GM18511 (cell line): ENCODE measurements around the gene RUSF1.

Experiments used
- ATAC-seq: cut with Tn5 transposase; IDR thresholded peaks from one replicate; pipeline ENCODE4 v1.9.1; 2021; ENCODE audit warnings: mild to moderate bottlenecking, moderate library complexity; ENCODE audit not compliant: unreplicated experiment

The RUSF1 gene

DNA sequence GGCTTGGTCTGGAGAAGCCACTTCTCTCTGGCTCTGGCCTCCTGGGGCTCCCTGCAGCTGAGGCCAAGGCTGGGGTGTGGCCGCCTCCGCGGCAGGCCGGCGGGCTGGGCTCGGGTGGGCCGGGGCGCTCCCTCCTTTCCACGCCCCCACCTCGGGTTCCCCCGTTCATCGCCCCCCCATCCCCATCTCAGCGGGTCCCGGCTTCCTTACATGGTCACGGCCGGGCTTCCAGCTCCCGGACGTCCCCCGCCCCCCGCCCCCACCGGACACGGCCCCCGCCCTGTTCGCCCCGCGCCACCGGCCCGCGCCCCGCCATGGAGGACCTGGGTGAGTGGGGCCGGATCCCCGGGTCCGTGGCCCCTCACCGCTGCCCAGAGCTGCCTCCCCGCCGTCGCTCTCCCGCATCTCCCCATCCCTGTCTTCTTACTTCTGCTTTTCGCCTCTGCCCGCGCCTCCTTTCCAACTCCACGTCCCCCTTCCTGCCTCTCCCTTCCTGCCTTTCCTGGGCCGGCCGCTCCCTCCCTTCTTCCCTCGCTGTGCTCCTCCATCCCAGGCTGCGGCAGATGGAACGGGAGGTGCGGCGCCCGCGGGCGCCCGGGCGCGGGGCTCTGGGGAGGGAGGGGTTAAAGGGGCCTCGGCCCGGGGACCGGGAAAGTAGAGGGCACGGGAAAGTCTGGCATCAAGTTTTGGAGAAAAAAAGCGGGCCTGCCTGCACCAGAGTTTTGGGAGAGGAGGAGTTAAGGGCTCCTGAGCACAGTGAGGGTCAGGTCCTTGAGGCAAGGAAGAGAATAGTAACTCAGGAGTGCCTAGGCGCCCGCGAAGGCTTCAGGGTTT, 36.1 kb downstream of the RUSF1 start, which contains the start of gene TGFB1I1:
TSS of gene TGFB1I1 (plus strand) at position 278 of the 834 bp plus-strand sequence. CDS start at position 315, 37 bp downstream.
- peak; percentile 34 for ATAC-seq

DNA sequence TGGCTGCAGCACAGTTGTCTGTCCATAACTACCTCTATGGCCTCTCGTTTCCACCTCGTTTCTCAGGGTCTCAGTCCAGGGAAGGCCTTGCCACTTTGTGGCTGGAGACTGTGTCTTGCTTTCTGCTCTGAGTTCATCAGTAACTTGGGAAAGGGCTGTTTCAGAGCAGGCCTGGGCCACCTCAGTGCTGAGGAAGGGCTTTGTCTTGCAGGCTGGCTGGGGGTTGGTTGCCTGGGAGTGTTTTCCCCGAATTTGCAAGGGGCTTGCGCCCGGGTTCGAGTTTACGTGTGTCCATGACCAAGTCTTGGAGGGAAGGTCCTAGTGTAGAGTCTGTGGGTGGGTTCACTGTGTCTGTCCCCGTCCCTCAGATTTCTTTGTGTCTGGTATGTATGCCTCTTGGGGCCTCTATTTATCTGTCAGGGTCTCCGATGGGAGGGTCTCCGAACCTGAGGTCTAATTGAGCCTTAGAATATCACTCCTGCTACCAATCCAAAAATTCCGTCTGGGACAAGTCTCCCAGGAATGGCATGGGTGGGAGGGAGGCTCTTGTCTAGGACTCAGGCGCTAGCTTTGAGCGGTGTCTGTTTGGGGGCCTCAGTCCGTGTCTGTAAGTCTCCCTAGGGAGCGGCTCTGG, 36.8 kb downstream of the RUSF1 start:
- ATAC-seq, result no peak

DNA sequence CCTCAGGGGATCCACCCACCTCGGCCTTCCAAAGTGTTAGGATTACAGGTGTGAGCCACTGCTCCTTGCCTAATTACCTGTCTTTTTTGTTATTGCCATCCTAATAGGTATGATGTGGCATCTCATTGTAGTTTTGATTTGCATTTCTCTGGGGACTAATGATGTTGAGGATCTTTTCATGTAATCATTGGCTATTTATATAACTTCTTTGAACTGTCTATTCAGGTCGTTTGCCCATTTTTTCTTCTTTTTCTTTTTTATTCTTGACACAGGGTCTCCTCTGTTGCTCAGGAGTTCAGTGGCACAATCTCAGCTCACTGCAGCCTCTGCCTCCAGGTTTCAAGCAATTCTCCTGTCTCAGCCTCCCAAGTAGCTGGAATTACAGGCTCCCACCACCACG, 37.6 kb downstream of the RUSF1 start:
- no peak for ATAC-seq

DNA sequence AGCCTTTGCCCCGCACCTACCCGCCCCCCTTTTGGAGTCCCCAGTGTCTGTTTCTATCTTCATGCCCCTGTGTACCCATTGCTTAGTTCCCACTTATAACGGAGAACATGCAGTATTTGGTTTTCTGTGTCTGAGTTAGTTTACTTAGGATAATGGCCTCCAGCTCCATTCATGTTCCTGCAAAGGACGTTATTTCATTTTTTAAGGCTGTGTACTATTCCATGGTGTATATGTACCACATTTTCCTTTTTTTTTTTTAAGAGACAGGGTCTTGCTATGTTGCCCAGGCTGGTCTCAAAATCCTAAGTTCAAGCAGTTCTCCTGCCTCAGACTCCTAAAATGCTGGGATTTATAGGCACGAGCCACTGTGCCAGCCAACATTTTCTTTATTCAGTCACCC, 40.3 kb downstream of the RUSF1 start:
- ATAC-seq, result no peak

DNA sequence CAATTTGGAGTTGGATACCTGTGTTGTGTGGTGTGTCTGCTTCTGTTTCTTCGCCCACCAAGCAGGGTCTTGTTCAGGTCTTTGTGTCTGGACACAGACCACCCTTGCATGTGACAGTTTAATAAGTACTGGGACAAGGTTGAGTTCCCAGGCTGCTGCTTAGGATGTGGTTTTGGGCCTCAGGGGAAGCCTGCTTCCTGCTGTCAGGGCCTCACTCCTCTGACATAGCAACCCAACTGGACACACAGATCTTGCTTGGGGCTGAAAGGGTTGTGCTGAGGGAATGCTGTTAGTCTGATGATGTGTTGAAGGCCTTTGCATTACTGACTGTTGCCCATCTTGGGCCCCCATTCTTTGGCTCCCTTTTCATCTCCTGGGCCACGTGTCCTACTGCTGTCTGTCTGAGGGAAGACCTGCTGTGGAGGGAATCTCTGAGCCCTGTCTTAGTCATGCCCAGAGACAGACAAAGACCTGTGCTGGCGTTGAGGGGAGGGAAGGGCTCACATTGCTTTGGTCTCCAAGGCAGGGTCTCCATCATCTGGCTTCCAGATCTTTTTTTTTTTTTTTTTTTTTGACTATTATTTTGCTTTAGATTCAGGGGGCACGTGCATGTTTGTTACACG, 40.9 kb downstream of the RUSF1 start:
- no peak for ATAC-seq

DNA sequence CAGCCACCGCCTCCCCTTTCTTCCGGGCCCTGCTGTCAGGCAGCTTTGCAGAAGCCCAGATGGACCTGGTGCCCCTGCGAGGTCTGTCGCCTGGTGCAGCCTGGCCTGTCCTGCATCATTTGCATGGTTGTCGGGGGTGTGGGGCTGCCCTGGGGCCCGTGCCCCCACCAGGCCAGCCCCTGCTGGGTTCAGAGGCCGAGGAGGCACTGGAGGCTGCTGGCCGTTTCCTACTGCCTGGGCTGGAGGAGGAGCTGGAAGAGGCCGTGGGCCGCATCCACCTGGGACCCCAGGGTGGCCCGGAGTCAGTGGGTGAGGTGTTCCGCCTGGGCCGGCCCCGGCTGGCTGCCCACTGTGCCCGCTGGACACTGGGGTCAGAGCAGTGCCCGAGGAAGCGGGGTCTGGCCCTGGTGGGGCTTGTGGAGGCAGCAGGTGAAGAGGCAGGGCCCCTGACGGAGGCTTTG, 41.8 kb downstream of the RUSF1 start:
- ATAC-seq, result no peak

DNA sequence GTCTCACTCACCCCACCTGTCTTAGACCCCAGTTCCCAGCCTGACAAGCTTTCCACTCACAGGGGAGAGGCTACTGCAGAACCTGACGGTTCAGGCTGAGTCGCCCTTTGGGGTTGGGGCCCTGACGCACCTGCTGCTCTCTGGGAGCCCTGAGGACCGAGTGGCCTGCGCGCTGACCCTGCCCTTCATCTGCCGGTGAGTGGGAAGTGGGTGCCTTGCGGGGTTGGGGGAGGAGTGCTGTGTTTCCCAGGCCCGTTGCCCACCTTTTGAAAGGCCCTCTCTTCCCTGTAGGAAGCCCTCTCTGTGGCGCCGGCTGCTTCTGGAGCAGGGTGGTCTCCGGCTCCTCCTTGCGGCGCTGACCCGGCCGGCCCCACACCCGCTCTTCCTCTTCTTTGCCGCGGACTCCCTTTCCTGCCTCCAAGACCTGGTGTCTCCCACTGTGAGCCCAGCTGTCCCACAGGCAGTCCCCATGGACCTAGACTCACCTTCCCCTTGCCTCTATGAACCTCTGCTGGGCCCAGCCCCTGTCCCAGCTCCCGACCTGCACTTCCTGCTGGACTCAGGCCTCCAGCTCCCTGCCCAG, 42.3 kb downstream of the RUSF1 start:
- no peak for ATAC-seq

DNA sequence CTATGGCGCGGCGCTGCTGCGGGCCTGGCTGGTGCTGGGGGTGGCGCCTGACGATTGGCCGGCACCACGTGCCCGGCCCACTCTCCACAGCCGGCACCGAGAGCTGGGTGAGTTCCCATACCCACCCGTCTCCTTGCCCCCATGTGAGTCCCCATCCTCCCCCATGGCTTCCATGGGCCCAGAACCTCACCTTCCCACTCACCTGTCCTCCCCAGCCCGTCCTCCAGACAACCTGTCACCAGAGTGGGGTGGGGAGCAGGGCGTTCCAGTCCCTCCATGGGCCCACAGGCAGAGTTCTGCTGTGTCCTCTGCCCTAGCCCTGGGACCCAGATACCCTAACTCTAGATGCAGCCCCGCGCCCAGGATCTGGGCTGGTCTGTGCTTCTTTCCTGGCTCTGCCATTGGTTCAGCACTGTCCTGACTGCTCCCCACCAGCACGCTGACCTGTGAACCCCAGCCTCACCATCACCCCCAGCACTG, 43.4 kb downstream of the RUSF1 start:
- ATAC-seq, result no peak

DNA sequence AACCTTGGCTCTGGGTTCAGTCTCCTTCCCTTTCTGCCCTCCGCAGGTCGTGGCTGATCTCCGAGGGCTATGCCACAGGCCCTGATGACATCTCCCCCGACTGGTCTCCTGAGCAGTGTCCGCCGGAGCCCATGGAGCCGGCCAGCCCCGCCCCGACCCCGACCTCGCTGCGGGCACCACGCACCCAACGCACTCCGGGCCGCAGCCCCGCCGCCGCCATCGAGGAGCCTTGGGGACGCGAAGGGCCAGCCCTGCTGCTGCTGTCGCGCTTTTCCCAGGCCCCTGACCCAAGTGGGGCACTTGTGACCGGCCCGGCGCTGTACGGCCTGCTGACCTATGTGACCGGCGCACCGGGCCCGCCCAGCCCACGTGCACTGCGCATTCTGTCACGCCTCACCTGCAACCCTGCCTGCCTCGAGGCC, 43.8 kb downstream of the RUSF1 start:
- ATAC-seq, result no peak

DNA sequence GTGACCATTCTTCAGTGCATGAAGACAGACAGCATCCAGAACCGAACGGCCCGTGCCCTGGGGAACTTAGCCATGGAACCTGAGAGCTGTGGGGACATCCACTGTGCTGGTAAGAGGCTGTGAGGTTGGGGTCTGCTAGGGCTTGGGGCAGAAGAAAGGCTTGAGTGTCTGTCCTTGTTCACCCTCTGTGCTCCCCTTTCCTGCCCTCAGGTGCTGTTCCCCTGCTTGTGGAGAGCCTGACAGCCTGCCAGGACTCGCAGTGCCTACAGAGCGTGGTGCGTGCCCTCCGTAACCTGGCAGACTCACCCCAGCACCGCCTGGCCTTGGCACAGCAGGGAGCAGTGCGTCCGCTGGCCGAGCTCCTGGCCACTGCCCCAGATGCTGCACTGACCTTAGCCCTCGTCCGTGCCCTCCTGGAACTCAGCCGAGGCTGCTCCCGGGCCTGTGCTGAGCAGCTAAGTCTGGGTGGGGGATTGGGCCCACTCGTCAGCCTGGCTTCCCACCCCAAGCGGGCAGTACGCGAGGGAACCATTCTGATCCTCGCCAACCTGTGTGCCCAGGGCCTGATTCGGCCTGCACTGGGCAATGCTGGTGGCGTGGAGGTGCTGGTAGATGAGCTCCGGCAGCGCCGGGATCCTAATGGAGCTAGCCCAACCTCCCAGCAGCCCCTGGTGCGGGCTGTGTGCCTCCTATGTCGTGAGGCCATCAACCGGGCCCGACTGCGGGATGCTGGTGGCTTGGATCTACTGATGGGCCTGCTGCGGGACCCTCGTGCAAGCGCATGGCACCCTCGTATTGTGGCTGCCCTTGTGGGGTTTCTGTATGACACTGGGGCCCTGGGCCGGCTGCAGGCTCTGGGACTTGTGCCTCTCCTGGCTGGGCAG, 46.0 kb downstream of the RUSF1 start:
- ATAC-seq, result no peak

DNA sequence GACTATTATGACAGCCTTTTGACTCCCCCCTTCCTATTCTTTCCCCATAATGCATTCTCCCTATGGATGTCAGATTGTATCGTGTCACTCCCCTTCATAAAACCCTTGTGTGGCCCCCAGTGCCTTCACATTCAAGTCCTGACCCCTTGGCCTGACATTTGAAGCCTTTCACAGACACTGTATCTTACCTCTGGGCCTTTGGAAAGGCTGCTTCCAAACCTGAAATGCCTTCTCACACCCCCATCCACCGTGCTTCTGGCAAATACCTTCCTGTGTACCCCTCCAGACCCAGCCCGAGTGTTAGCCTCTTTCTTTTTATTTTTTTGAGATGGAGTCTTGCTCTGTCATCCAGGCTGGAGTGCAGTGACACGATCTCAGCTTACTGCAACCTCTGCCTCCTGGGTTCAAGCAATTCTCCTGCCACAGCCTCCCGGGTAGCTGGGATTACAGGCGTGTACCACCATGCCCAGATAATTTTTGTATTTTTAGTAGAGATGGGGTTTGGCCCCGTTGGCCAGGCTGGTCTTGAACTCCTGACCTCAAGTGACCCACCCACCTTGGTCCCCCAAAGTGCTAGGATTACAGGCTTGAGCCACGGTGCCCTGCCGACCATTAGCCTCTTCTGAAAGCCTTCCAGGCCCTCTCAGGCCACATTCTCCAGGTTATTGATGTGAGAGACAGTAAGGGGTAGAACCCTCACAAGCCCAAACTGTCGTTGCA, 46.8 kb downstream of the RUSF1 start:
- no peak for ATAC-seq

DNA sequence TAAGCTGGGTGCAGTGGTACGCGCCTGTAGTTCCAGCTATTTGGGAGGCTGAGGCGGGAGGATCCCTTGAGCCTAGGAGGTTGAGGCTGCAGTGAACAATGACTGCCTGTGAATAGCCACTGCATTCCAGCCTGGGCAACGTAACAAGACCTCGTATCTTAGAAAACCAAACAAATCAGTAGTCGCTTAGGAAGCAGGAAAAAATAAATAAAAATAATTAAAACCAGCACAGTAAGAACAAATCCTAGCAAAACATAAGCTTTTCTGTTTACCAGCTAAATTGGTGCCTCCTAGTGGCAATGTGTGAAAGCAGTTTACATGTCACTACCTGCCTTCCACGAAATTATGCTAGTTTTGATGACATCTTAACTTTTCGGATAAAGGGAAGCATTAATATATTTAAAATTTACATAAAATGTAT, 47.6 kb downstream of the RUSF1 start:
- no peak for ATAC-seq

DNA sequence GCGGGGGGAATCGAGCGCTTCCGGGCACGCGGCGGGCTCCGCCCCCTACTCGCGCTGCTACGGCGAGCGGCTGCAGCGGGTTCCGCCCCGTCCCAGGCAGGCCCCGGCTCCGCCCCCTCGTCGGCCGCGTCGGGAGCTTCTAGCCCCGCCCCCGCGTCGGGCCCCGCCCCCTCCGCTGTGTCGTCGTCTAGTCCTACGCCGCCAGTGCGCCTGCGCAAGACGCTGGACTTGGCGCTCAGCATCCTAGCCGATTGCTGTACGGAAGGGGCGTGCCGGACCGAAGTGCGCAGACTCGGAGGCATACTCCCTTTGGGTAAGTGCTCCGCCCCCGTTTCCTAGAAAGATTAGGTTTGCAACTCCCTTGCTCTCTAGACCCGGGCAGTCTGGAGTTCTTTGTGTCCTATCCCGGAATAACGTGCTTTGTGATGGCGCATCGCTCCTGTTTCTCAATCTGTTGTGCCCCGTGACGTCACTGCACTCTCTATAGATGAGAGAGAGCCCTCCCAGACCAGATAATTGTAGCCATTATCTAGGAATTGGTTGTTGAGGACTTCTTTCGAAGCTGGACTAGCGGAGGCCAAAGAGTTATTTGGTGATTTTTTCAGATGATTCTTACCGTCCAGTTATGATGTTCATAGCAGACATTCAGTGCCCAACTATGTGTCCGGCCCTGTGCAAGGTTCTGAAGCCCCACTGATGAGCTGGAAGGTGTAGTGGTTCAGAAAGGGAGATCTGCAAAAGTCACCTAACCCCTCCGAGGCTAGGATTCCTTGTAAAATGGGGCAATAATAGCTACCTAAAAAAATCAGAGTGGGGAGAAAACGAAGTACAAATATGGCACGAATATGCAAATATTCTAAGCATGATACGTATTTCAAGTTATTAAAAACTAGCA, 48.3 kb downstream of the RUSF1 start:
- ATAC-seq, result peak; percentile 70

DNA sequence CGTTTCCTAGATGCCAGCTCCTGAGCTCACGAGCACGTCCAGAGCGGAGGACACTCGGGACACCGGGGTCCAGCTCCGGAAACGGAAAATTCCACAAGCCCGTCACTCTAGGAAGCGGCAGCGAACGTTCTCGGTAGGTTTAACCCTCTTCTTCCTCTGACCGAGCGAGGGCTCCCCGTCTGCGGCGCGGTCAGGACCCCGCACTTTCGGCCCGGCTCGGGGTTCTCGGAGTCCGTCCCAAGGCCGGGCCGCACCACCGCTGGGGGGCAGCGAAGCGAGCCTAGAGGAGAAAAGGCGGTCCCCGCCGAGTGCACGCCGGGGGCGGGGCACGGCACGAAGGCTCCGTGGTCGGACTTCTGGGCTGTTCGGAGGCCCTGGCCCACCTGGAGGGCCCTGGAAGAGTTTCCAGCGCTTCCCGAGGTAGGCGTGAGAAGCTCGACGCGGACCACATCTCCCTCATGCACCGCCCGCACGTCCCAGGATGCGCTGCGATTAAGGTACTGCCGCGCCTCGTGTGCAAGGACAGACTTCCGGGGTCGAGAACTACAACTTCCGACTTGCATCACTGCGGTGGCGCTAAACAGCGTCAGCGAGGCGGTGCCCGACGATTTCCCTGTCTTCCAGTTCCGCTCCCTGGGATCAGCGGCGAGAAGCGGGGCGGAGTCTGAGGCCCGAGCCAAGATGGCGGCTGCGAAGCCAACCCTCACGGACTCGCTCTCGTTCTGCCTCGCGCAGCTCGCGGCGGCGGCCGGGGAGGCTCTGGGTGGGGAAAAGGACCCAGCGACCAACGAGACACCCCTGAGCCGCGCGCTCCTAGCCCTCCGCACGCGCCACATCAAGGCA, 49.1 kb downstream of the RUSF1 start, which contains the start of gene ARMC5:
TSS of gene ARMC5 (plus strand) at position 658 of the 843 bp plus-strand sequence. CDS start at position 682, 24 bp downstream.
- ATAC-seq, result peak; percentile 72

DNA sequence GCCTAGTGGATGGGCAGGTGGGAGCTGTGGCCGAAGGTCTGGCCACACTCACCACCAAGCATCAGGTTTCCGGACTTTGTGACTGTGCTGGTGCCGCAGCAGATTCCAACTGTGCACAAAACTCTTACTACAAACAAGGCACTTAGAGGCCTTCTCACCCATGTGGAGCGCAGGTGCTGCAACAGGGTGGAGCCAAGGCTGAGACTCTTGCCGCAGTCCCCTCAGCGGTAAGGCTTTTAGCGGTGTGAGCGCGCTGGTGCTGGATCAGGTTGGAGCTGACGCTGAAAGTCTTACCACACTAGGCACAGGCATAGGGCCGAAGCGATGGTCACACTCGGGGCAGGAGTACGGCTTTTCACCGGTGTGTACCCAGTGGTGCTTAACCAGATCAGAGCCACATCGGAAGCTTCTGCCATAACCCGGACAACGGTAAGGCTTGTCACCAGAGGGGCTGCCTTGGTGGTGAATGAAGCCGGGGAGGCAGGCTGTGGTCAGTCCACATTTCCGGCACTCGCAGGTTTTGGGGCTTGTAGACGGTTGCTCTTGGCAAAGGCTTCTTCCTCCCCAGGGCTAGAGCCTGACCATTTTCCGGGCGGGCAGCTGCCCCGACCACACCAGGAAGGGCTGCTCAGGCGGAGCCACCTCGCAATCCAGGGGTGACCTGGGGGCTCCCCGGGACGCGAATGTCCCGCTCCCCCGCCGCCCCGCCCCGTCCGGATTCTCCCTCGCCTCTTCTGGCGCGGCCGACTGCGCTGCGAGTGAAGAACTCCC, 49.9 kb downstream of the RUSF1 start:
- ATAC-seq, result peak; percentile 22

DNA sequence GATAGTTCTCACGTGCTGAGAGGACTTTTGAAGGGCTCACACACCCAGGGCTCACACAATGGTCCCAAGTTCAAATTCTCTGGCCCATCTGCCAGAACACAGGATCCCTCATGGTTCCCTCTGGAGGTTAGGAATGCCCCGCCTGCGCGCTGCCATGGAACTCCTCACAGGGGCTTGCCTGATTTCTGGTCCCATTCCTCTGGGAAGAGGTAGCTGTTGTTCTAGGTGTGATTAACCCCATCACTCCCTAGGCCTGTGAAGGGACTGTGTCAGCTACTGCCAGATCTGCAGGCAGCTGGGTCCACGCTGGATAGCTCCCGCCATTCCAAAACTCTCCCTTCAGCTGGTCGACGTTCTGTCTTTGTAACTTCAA, 51.2 kb downstream of the RUSF1 start:
- ATAC-seq, result no peak
